Stimulated activated naive CD4-positive, alpha-beta T cell treated with Interleukin-2 at 50 U/mL for 16 hours (primary cell): Measurements from ENCODE around the gene GJB5.
"Not testable (repeated sequence)": the region's sequence is repeated elsewhere in the genome, so short reads cannot be mapped to it uniquely, and the experiment has no call there.

Source experiments
- DNase-seq: peaks from one replicate; lab custom pipeline; 2025; lab: John Stamatoyannopoulos, UW

The GJB5 gene

GRCh38 chr1:34754964-34755637 is at the start of gene GJB5:
Gene GJB5 (plus strand): TSS chr1:34755047. CDS start chr1:34757331, 2,284 bp downstream.
- no peak for DNase-seq

GRCh38 chr1:34705077-34705476 is 49.8 kb upstream of the GJB5 start:
- DNase-seq, result no peak

- no peak for DNase-seq
Observed at GRCh38 chr1:34708106-34708505, 46.7 kb upstream of the GJB5 start.

- no peak for DNase-seq
Observed at GRCh38 chr1:34709547-34709946, 45.3 kb upstream of the GJB5 start.

- no peak for DNase-seq
Observed at GRCh38 chr1:34710812-34711211, 44.0 kb upstream of the GJB5 start.

GRCh38 chr1:34711485-34711884 is 43.4 kb upstream of the GJB5 start:
- no peak for DNase-seq

GRCh38 chr1:34712007-34712688 is 42.7 kb upstream of the GJB5 start:
- no peak for DNase-seq

- no peak for DNase-seq
Observed at GRCh38 chr1:34713443-34713842, 41.4 kb upstream of the GJB5 start.

- no peak for DNase-seq
Observed at GRCh38 chr1:34714386-34714785, 40.5 kb upstream of the GJB5 start.

- DNase-seq, result no peak
Observed at GRCh38 chr1:34715139-34715538, 39.7 kb upstream of the GJB5 start.

GRCh38 chr1:34721241-34721640 is 33.6 kb upstream of the GJB5 start:
- no peak for DNase-seq

- DNase-seq, result no peak
Observed at GRCh38 chr1:34721646-34722355, 33.0 kb upstream of the GJB5 start.

- no peak for DNase-seq
Observed at GRCh38 chr1:34726861-34727260, 28.0 kb upstream of the GJB5 start.

- DNase-seq, result no peak
Observed at GRCh38 chr1:34730485-34730884, 24.4 kb upstream of the GJB5 start.

GRCh38 chr1:34732831-34733230 is 22.0 kb upstream of the GJB5 start:
- not testable (repeated sequence) for DNase-seq

- DNase-seq, result no peak
Observed at GRCh38 chr1:34736692-34737091, 18.2 kb upstream of the GJB5 start.

GRCh38 chr1:34737236-34737635 is 17.6 kb upstream of the GJB5 start:
- not testable (repeated sequence) for DNase-seq

- DNase-seq, result no peak
Observed at GRCh38 chr1:34739613-34740012, 15.2 kb upstream of the GJB5 start.

- DNase-seq, result no peak
Observed at GRCh38 chr1:34740161-34740868, 14.5 kb upstream of the GJB5 start.

- peak; percentile 57 for DNase-seq
Observed at GRCh38 chr1:34742667-34743270, 12.1 kb upstream of the GJB5 start.

- no peak for DNase-seq
Observed at GRCh38 chr1:34743775-34744174, 11.1 kb upstream of the GJB5 start.

GRCh38 chr1:34744851-34745250 is 10.0 kb upstream of the GJB5 start:
- no peak for DNase-seq
